NCI-H2107 treated with DMSO at 0.1 percent for 48 hours (cell line): Measurements from ENCODE around the gene NLRP14.

ENCODE experiments used
- DNase-seq: peaks from one replicate; lab custom pipeline; 2025; ENCODE audit not compliant: unreplicated experiment; lab: John Stamatoyannopoulos, UW

Gene NLRP14, protein sequence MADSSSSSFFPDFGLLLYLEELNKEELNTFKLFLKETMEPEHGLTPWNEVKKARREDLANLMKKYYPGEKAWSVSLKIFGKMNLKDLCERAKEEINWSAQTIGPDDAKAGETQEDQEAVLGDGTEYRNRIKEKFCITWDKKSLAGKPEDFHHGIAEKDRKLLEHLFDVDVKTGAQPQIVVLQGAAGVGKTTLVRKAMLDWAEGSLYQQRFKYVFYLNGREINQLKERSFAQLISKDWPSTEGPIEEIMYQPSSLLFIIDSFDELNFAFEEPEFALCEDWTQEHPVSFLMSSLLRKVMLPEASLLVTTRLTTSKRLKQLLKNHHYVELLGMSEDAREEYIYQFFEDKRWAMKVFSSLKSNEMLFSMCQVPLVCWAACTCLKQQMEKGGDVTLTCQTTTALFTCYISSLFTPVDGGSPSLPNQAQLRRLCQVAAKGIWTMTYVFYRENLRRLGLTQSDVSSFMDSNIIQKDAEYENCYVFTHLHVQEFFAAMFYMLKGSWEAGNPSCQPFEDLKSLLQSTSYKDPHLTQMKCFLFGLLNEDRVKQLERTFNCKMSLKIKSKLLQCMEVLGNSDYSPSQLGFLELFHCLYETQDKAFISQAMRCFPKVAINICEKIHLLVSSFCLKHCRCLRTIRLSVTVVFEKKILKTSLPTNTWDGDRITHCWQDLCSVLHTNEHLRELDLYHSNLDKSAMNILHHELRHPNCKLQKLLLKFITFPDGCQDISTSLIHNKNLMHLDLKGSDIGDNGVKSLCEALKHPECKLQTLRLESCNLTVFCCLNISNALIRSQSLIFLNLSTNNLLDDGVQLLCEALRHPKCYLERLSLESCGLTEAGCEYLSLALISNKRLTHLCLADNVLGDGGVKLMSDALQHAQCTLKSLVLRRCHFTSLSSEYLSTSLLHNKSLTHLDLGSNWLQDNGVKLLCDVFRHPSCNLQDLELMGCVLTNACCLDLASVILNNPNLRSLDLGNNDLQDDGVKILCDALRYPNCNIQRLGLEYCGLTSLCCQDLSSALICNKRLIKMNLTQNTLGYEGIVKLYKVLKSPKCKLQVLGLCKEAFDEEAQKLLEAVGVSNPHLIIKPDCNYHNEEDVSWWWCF

DNA sequence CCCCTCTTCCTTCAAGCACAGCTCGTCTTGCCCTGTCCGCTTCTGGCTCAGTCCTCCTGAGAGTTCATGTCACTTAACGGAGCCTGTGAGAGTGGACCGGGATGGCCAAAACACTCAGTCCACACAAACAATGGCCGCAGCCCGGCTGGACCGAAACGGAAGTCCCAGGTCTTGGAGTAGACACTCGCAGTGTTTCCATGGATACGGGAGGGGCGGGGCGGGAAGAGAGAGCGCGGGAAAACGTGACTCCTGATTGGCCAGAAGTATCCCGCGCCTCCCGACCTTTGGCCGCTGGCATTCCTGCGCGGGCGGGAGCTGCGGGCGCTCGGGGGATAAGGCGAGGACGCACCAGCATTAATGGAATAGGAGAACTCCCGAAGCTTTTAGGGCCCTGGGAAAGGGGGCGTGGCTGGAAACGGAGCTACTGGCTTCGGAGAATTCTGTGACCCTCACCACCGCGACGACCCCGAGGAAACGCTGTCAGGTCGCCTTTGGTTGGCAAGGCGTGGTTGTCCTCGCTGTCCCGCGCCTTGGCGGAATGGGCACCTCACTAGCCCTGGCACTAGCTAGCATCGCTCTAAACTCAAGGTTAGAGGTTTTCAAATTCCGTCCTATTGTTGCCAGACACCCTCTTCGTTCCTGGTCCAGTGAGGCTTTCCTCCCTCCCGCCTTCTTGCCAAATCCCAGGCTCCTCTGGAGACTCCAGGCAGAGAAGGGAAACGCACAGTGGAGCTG, at the start of gene NLRP14, which contains the start of gene ZNF214:
Gene NLRP14, plus strand, starts transcription at position 297 of the 735 bp plus-strand sequence. CDS start 18,108 bp downstream, outside the sequence.
Gene ZNF214, minus strand, starts transcription at position 164 of the 735 bp plus-strand sequence. CDS start 17,511 bp downstream, outside the sequence.
- peak; percentile 22 for DNase-seq

DNA sequence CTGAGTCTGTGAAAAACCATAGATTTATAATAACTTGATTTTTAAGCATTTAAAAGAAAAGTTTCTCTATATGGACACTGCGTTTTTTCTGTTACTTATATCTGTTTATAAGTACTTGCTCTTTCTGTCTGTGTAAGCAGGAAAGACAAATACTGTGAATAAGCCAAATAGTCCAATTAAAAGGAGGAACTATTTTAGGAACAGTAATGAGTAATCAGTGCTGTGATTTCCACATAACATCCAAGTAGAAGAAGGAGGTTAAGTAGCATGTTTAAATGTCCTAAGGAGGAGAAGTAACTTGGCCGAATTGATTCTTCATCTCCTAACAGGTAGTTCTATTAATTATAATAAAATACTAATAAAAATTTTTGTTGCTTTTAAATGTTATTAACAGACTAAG, 40.9 kb upstream of the NLRP14 start:
- no peak for DNase-seq

GRCh38 chr11:6986487-6986886, 33.8 kb upstream of the NLRP14 start:
- no peak for DNase-seq

GRCh38 chr11:6988506-6988905, 31.8 kb upstream of the NLRP14 start:
- DNase-seq = no peak

- no peak for DNase-seq
These were observed 29.1 kb upstream of the NLRP14 start for GRCh38 chr11:6991227-6991626.

DNA sequence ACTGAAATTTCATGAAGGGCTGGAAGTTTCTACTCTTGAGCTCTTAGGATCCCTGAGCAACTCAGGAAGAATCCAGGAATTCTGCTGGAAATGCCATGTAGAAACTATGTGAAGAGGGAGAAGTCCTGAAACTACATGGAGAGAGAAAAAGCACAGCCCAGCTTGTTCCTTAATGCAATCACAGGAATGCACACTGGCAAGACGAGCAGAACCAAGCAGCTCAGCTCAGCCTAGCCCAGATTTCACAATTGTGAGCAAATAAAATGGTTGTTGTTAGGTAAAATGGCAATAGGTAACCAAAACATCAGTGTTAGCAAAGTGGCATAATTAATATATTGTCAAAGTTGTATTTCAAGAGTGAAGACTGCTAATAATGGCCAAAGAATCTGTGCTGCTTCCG, 28.3 kb upstream of the NLRP14 start:
- no peak for DNase-seq

- DNase-seq = no peak
These were observed 27.5 kb upstream of the NLRP14 start for GRCh38 chr11:6992457-6993417.

DNA sequence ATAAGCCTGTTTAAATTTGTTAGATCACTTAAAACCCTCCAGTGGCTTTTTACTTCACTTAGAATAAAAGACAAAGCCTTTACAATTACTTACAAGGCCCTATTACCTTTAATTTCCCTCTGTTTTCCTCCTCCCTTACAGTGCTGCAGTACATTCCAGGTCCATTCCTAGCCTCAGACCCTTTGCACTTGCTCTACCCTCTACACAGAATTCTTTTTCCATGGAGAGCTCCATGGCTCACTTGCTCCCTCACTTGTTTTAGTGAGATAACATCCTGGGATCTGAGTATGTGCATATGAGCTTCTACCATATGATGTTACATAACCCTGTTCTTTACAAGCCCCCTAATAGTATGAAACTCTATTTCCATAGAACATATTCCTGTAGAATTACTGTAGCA, 24.6 kb upstream of the NLRP14 start:
- DNase-seq = no peak

- DNase-seq = no peak
These were observed 15.8 kb upstream of the NLRP14 start for GRCh38 chr11:7004482-7004881.

DNA sequence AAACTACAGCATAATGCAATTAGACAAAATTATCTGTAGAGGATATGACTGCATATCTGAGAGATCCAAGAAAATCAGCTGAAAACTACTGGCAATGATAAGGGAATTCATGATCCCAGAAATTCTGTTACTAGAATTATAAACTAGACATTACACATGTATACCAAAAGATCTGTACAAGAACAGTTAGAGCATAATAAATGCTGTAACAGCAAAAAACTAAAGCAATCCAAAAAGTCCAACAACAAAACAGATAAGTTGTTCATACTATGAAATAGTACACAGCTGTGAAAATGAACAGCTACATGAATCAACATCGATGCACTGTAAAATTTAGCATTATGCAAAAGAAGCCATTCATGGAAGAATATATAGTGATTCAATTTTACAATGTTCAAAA, 6.2 kb upstream of the NLRP14 start:
- DNase-seq = no peak

DNA sequence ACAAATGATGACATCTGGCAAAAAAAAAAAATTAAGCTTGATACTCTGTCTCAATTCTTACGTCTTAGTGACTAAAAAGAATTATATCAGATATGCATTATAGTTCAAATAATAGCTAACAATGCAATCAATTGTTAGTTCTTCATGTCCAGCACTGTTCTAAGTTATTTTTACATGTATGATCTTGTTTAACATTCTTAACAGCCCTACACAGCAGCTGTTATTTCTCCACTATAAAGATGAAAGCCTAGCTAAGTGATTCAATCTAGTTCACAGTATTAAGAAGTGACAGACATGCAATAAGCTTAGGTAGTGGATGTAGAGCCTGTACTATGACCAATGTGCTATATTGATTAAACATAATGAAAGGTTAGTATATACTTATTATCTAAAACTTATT, 4.3 kb upstream of the NLRP14 start:
- DNase-seq = no peak

DNA sequence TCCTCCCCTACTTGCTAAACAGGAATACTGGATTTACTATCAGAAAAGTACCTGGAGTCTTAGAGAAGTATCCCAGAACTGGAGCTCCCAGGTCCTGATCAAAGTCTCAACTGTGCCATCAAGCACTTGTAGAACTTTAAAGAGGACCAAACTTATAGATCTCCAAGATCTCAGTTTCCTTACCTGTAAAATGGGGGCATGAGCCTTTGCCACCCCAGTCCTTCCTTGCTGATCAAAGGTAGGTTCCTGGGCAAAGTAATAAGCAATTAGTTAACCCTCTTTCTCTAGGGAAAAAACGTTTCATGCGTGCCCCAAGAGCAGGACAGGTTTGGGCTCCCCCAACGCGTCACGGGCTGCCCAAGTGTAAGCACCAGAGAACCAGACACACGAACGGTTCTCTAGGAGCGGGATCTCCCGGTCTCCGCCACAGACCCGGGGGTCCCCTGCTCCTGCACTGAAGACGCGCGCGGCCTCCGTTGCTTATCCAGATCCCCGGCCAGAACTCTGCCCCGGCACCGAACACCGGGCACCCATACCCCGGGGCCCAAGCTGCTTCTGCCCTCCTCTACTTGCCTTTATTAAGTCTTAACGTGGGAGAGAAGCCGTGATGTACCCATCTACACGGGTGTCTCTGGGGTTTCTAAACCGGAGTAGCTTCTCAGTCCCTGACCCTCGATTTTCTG, 638 bp upstream of the NLRP14 start:
- DNase-seq = no peak

- DNase-seq = no peak
These were observed 1.0 kb downstream of the NLRP14 start for GRCh38 chr11:7021318-7021717.

- no peak for DNase-seq
These were observed 7.9 kb downstream of the NLRP14 start for GRCh38 chr11:7028141-7028540.

DNA sequence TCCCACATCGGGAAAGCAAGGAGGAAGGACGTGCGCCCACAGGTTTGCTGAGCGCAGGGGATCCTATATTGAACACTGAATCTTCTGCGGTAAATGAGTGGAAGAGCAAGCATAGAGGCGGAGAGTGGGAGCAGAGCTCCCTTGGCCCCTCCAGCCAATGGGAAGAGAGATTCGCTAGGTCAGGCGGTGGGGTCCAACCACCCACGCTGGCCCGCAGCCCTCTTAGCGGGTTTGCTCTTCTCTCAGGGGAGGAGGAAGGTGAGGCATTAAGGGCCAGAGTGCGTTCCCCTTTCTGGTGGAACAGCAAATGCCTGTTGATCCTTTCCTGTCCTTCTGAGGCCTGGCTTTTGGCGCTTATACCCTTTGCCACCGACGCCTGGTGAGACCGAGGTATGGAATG, 10.6 kb downstream of the NLRP14 start:
- DNase-seq = no peak

DNA sequence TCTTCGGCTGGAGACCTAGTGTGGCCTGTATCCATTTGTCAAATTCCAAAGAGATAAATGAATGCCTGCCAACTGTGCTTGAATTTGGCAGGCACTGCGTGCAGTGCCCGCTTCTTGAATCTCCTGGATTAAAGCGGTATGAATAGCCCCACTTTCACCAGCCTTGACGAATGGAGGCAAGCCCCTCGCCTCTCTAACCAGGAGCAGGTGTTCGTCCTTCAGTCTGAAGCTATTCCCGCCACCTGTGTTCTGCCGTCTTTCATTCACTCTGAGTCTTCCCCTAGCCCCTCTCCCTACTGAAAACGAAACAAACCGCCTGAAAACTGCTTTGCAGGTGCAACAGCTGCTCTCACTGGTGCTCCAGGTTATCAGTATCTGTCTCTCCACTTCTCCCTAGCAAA, 11.2 kb downstream of the NLRP14 start:
- DNase-seq = peak; percentile 21

DNA sequence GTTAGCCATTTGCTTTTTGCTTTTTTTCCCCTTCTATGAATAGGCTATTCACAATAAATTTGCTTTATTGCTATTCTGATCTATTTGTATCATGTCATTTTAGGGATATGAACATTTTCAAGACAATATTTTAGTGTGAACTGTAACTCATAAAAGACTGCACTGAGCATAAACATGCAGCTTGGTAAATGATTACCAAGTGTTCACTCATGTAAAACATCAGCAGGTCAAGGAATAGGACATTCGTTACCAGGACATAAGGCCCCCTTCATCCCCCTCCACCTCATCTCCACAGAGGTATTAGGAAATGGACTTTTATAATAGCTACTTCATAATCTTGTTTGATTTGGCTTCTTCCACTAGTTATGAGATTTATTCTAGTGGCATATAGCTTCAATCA, 12.4 kb downstream of the NLRP14 start:
- no peak for DNase-seq

- DNase-seq = no peak
These were observed 13.7 kb downstream of the NLRP14 start for GRCh38 chr11:7034019-7034418.
